ENCODE measurements around the gene SULT1E1.

DNA sequence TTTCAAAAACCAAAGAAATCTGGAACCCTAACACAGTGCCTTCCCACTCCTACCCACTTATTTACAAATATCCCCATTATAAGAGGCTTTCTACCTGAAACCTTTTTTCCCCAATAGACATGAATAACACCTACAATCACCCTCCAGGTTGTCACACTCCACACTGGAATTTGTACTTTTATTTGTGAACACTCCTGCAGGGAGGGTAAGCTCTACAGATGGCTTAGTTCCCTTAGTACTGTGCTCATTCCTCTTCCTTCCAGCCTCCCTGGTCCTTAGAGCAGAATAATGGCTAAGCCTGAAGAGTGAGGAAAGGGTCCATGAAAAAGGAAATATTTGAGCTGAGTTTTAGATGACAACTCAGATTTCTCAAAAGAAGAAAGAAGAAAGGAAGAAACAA, 22.2 kb upstream of the SULT1E1 start:
- no peak for TF ChIP-seq POLR2AphosphoS5 (IDR thresholded peaks at IDR 0.05)
- TF ChIP-seq, protein P1, sequence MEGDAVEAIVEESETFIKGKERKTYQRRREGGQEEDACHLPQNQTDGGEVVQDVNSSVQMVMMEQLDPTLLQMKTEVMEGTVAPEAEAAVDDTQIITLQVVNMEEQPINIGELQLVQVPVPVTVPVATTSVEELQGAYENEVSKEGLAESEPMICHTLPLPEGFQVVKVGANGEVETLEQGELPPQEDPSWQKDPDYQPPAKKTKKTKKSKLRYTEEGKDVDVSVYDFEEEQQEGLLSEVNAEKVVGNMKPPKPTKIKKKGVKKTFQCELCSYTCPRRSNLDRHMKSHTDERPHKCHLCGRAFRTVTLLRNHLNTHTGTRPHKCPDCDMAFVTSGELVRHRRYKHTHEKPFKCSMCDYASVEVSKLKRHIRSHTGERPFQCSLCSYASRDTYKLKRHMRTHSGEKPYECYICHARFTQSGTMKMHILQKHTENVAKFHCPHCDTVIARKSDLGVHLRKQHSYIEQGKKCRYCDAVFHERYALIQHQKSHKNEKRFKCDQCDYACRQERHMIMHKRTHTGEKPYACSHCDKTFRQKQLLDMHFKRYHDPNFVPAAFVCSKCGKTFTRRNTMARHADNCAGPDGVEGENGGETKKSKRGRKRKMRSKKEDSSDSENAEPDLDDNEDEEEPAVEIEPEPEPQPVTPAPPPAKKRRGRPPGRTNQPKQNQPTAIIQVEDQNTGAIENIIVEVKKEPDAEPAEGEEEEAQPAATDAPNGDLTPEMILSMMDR (IDR thresholded peaks at IDR 0.05 in 8 of 11, conservative IDR thresholded peaks at IDR 0.05 in 3 of 11) = no peak

Data from spleen (tissue), 7 donors.